Activated CD4-positive, alpha-beta memory T cell treated with anti-CD3 and anti-CD28 coated beads for 36 hours (primary cell): ENCODE results near the gene TMEM86B. TPM values are rescaled to one million over a fixed set of nuclear protein-coding genes. Genes with fewer than 3 reads are reported as not detected.

ENCODE experiments used
- CTCF ChIA-PET: fragments of 350-600 bp; sonication (Branson Sonifier 250); formaldehyde crosslinking; loops from one replicate; lab custom pipeline; 2021; ENCODE audit warnings: antibody characterized with exemption, inconsistent platforms; lab: Charles Lee
- POLR2A ChIA-PET: fragments of 350-600 bp; sonication (Branson Sonifier 250); formaldehyde crosslinking; loops from one replicate; lab custom pipeline; 2021; ENCODE audit warnings: antibody characterized with exemption; lab: Charles Lee
- DNase-seq: peaks from one replicate; pipeline ENCODE4 v3.0.0-alpha.2; 2020
- H3K27ac Mint-ChIP-seq: one replicate; pipeline ENCODE4 v1.8.0; 2021; ENCODE audit warnings: mixed read lengths
- H3K27me3 Mint-ChIP-seq: one replicate; pipeline ENCODE4 v1.8.0; 2021; ENCODE audit warnings: mixed read lengths
- H3K36me3 Mint-ChIP-seq: one replicate; pipeline ENCODE4 v1.8.0; 2021; ENCODE audit warnings: mixed read lengths
- H3K4me1 Mint-ChIP-seq: one replicate; pipeline ENCODE4 v1.8.0; 2021; ENCODE audit warnings: low read depth, mixed read lengths
- H3K4me3 Mint-ChIP-seq: one replicate; pipeline ENCODE4 v1.8.0; 2021; ENCODE audit warnings: mild to moderate bottlenecking, mixed read lengths
- H3K9me3 Mint-ChIP-seq: one replicate; pipeline ENCODE4 v1.8.0; 2021; ENCODE audit warnings: mixed read lengths
- intact Hi-C: fragments of 100-400 bp; cut with micrococcal nuclease; formaldehyde crosslinking; loops from one replicate; pipeline ENCODE4 v1.15.1; 2023
- total RNA-seq, 2 experiments: library from RNA; stranded (reverse); gene quantifications; one replicate each; pipeline ENCODE4 v1.2.3, GENCODE V29; 2021

The TMEM86B gene
- total RNA-seq, result 1 to 10 TPM; 4.8 to 6.5 TPM

- no peaks in the 10 kb centered on the region for H3K9me3 Mint-ChIP-seq
- no peaks in the 10 kb centered on the region for H3K27me3 Mint-ChIP-seq
- no peak for DNase-seq
- peaks cover 34% of the 10 kb centered on the region for H3K36me3 Mint-ChIP-seq
- intact Hi-C loops, result no loop called here
- no peaks in the 10 kb centered on the region for H3K4me1 Mint-ChIP-seq
- ChIA-PET POLR2A (no interaction called here), CTCF (no interaction called here)
- H3K27ac Mint-ChIP-seq, result peak within 1 kb of the TSS; percentile 24
- no peak within 1 kb of the TSS for H3K4me3 Mint-ChIP-seq
Observed at GRCh38 chr19:55228403-55229031, at the start of gene TMEM86B. TMEM86B (minus strand) TSS chr19:55228763; CDS start chr19:55228741, 22 bp downstream.

GRCh38 chr19:55277494-55277893 is 48.9 kb upstream of the TMEM86B start:
- POLR2A ChIA-PET, result no interaction called here
- Mint-ChIP-seq H3K9me3 (no peaks in the 10 kb centered on the region), H3K36me3 (peaks cover 22% of the 10 kb centered on the region), H3K4me1 (peaks cover 33% of the 10 kb centered on the region), H3K4me3 (no peak overlapping the region), H3K27ac (peak overlapping the region; percentile 43), H3K27me3 (no peaks in the 10 kb centered on the region)
- CTCF ChIA-PET, result interaction anchor here (0.8 to 1.6 kb wide), 2 partner anchors 24 to 226 kb away, joined by 4 to 8 read pairs; no protein-coding TSS in a partner anchor
- intact Hi-C loops, result no loop called here
- DNase-seq, result no peak

- intact Hi-C loops, result no loop called here
- CTCF ChIA-PET, result no interaction called here
- no peak for DNase-seq
- Mint-ChIP-seq H3K36me3 (peaks cover 27% of the 10 kb centered on the region), H3K4me3 (no peak overlapping the region), H3K27ac (peak overlapping the region; percentile 74), H3K4me1 (peaks cover 33% of the 10 kb centered on the region), H3K27me3 (no peaks in the 10 kb centered on the region), H3K9me3 (no peaks in the 10 kb centered on the region)
- POLR2A ChIA-PET, result no interaction called here
Observed at GRCh38 chr19:55276720-55277430, 48.3 kb upstream of the TMEM86B start.

- ChIA-PET POLR2A (interaction anchor here (0.7 kb wide), 1 partner anchor 17 kb away, joined by 4 read pairs; the partner anchor contains the start of gene PPP6R1), CTCF (no interaction called here)
- DNase-seq, result peak; percentile 26
- intact Hi-C loops, result no loop called here
- Mint-ChIP-seq H3K27me3 (no peaks in the 10 kb centered on the region), H3K4me3 (no peak overlapping the region), H3K9me3 (no peaks in the 10 kb centered on the region), H3K27ac (peak overlapping the region; percentile 74), H3K36me3 (peaks cover 29% of the 10 kb centered on the region), H3K4me1 (peaks cover 32% of the 10 kb centered on the region)
Observed at GRCh38 chr19:55275851-55276719, 47.5 kb upstream of the TMEM86B start.

GRCh38 chr19:55273978-55274707 is 45.6 kb upstream of the TMEM86B start:
- DNase-seq, result no peak
- H3K9me3 Mint-ChIP-seq, result no peaks in the 10 kb centered on the region
- ChIA-PET CTCF (no interaction called here), POLR2A (no interaction called here)
- intact Hi-C loops, result no loop called here
- no peak overlapping the region for H3K4me3 Mint-ChIP-seq
- no peaks in the 10 kb centered on the region for H3K27me3 Mint-ChIP-seq
- no peak overlapping the region for H3K27ac Mint-ChIP-seq
- peaks cover 38% of the 10 kb centered on the region for H3K36me3 Mint-ChIP-seq
- peaks cover 20% of the 10 kb centered on the region for H3K4me1 Mint-ChIP-seq

GRCh38 chr19:55272142-55272541 is 43.6 kb upstream of the TMEM86B start:
- H3K4me3 Mint-ChIP-seq, result no peak overlapping the region
- H3K27me3 Mint-ChIP-seq, result no peaks in the 10 kb centered on the region
- intact Hi-C loops, result no loop called here
- CTCF ChIA-PET, result no interaction called here
- no peak for DNase-seq
- peaks cover 11% of the 10 kb centered on the region for H3K4me1 Mint-ChIP-seq
- POLR2A ChIA-PET, result no interaction called here
- peaks cover 35% of the 10 kb centered on the region for H3K36me3 Mint-ChIP-seq
- no peak overlapping the region for H3K27ac Mint-ChIP-seq
- H3K9me3 Mint-ChIP-seq, result no peaks in the 10 kb centered on the region

GRCh38 chr19:55270172-55270942 is 41.8 kb upstream of the TMEM86B start:
- POLR2A ChIA-PET, result interaction anchor here (1.1 kb wide), 1 partner anchor 11 kb away, joined by 3 read pairs; the partner anchor contains the start of gene PPP6R1
- peaks cover 7% of the 10 kb centered on the region for H3K9me3 Mint-ChIP-seq
- H3K36me3 Mint-ChIP-seq, result peaks cover 29% of the 10 kb centered on the region
- no peak overlapping the region for H3K4me3 Mint-ChIP-seq
- H3K4me1 Mint-ChIP-seq, result no peaks in the 10 kb centered on the region
- H3K27me3 Mint-ChIP-seq, result no peaks in the 10 kb centered on the region
- intact Hi-C loops, result no loop called here
- CTCF ChIA-PET, result interaction anchor here (1.1 kb wide), 1 partner anchor 110 kb away, joined by 3 read pairs; no protein-coding TSS in a partner anchor
- no peak for DNase-seq
- no peak overlapping the region for H3K27ac Mint-ChIP-seq

- Mint-ChIP-seq H3K9me3 (peaks cover 7% of the 10 kb centered on the region), H3K27ac (no peak overlapping the region), H3K4me1 (no peaks in the 10 kb centered on the region), H3K4me3 (no peak overlapping the region), H3K27me3 (no peaks in the 10 kb centered on the region), H3K36me3 (peaks cover 29% of the 10 kb centered on the region)
- CTCF ChIA-PET, result interaction anchor here (1.1 to 1.2 kb wide), 2 partner anchors 109 to 198 kb away, joined by 3 read pairs; no protein-coding TSS in a partner anchor
- DNase-seq, result no peak
- POLR2A ChIA-PET, result no interaction called here
- intact Hi-C loops, result no loop called here
Observed at GRCh38 chr19:55269299-55269698, 40.7 kb upstream of the TMEM86B start.

GRCh38 chr19:55266840-55267239 is 38.3 kb upstream of the TMEM86B start:
- peaks cover 7% of the 10 kb centered on the region for H3K9me3 Mint-ChIP-seq
- no peaks in the 10 kb centered on the region for H3K4me1 Mint-ChIP-seq
- ChIA-PET CTCF (no interaction called here), POLR2A (no interaction called here)
- no peak for DNase-seq
- intact Hi-C loops, result no loop called here
- no peaks in the 10 kb centered on the region for H3K27me3 Mint-ChIP-seq
- H3K4me3 Mint-ChIP-seq, result no peak overlapping the region
- H3K36me3 Mint-ChIP-seq, result peaks cover 16% of the 10 kb centered on the region
- no peak overlapping the region for H3K27ac Mint-ChIP-seq

GRCh38 chr19:55266404-55266803 is 37.8 kb upstream of the TMEM86B start:
- Mint-ChIP-seq H3K4me3 (no peak overlapping the region), H3K36me3 (peaks cover 16% of the 10 kb centered on the region), H3K27me3 (no peaks in the 10 kb centered on the region), H3K9me3 (peaks cover 7% of the 10 kb centered on the region), H3K4me1 (no peaks in the 10 kb centered on the region), H3K27ac (no peak overlapping the region)
- DNase-seq, result no peak
- CTCF ChIA-PET, result no interaction called here
- POLR2A ChIA-PET, result no interaction called here
- intact Hi-C loops, result no loop called here
